ENCODE results near the gene AKIP1.
"Not testable (repeated sequence)": the region's sequence is repeated elsewhere in the genome, so short reads cannot be mapped to it uniquely, and the experiment has no call there.

The AKIP1 gene

GRCh38 chr11:8911029-8911823 is at the start of gene AKIP1:
TSS of gene AKIP1 (plus strand) at chr11:8911189. CDS start at chr11:8911450, 261 bp downstream.
- H3K4me1 Mint-ChIP-seq (ENCODE audit: low read depth), result peaks cover 52% of the 10 kb centered on the region
- H3K27ac Mint-ChIP-seq, result peak within 1 kb of the TSS; percentile 87
- H3K4me3 Mint-ChIP-seq, result peak within 1 kb of the TSS; percentile 88
- H3K9me3 Mint-ChIP-seq, result no peaks in the 10 kb centered on the region
- peaks cover 17% of the 10 kb centered on the region for H3K36me3 Mint-ChIP-seq (ENCODE audit: low read depth)
- no peaks in the 10 kb centered on the region for H3K27me3 Mint-ChIP-seq

- H3K36me3 Mint-ChIP-seq (ENCODE audit: low read depth), result no peaks in the 10 kb centered on the region
- no peak overlapping the region for H3K27ac Mint-ChIP-seq
- no peaks in the 10 kb centered on the region for H3K9me3 Mint-ChIP-seq
- no peaks in the 10 kb centered on the region for H3K4me1 Mint-ChIP-seq (ENCODE audit: low read depth)
- H3K4me3 Mint-ChIP-seq, result no peak overlapping the region
- H3K27me3 Mint-ChIP-seq, result peaks cover 47% of the 10 kb centered on the region
These were observed 47.2 kb upstream of the AKIP1 start for GRCh38 chr11:8863838-8864237.

DNA sequence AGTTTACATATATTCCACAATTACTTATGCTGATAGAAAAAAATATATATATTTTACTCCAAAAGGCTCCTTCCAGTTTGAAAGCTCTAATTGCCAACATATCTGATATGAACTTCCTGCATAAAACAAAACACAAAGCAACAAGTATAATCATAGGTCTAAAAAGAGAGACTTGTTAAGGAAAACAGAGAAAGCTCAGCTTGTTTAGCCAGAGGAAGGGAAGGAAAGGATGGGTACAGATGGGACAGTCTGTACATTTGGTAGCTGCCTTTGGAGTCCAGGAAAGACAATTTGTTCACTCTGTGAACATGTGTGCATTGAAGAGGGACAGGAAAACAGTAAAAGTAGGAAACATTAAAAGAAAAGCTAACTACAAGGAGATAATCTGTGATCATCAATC is 45.7 kb upstream of the AKIP1 start:
- H3K36me3 Mint-ChIP-seq (ENCODE audit: low read depth), result no peaks in the 10 kb centered on the region
- H3K27me3 Mint-ChIP-seq, result peaks cover 46% of the 10 kb centered on the region
- H3K9me3 Mint-ChIP-seq, result no peaks in the 10 kb centered on the region
- no peak overlapping the region for H3K27ac Mint-ChIP-seq
- H3K4me1 Mint-ChIP-seq (ENCODE audit: low read depth), result peaks cover 4% of the 10 kb centered on the region
- no peak overlapping the region for H3K4me3 Mint-ChIP-seq

- no peaks in the 10 kb centered on the region for H3K9me3 Mint-ChIP-seq
- H3K27me3 Mint-ChIP-seq, result peaks cover 51% of the 10 kb centered on the region
- H3K27ac Mint-ChIP-seq, result no peak overlapping the region
- peaks cover 6% of the 10 kb centered on the region for H3K4me1 Mint-ChIP-seq (ENCODE audit: low read depth)
- no peak overlapping the region for H3K4me3 Mint-ChIP-seq
- H3K36me3 Mint-ChIP-seq (ENCODE audit: low read depth), result no peaks in the 10 kb centered on the region
These were observed 44.0 kb upstream of the AKIP1 start for GRCh38 chr11:8867035-8867434.

DNA sequence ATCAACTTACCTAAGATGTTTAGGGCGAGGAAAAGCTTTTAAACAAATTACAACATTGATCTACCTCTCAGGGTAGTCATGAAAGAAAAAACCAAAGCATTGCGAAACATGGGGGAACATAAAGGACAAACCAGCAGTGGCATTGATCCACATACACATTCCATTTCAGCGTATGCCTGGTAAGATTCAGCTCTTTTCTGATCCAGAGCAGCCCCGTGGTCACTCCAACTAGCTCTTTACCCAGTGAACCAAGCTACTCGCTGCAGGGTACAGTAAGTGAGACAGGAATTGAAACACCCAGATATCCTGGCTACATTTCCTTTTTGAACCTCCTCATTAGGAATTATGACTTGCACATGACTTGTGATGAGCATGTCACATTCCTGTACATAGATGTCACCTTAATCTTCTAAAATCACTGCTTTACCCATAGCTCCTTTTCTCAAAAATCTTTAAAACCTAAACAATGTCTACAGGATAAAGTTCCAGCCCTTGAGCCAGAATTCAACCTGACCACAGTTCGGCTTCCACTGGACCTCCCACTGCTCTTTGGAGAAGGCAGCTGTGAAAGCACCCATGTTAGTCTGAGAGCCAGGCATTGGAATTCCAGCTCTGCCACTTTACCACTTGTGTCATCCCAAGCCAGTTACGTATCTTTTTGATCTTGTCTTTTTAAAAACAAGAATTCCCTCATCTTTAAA is 42.9 kb upstream of the AKIP1 start:
- Mint-ChIP-seq H3K27me3 (peaks cover 59% of the 10 kb centered on the region), H3K4me1 (ENCODE audit: low read depth) (peaks cover 6% of the 10 kb centered on the region), H3K9me3 (no peaks in the 10 kb centered on the region), H3K36me3 (ENCODE audit: low read depth) (no peaks in the 10 kb centered on the region), H3K27ac (no peak overlapping the region), H3K4me3 (no peak overlapping the region)

DNA sequence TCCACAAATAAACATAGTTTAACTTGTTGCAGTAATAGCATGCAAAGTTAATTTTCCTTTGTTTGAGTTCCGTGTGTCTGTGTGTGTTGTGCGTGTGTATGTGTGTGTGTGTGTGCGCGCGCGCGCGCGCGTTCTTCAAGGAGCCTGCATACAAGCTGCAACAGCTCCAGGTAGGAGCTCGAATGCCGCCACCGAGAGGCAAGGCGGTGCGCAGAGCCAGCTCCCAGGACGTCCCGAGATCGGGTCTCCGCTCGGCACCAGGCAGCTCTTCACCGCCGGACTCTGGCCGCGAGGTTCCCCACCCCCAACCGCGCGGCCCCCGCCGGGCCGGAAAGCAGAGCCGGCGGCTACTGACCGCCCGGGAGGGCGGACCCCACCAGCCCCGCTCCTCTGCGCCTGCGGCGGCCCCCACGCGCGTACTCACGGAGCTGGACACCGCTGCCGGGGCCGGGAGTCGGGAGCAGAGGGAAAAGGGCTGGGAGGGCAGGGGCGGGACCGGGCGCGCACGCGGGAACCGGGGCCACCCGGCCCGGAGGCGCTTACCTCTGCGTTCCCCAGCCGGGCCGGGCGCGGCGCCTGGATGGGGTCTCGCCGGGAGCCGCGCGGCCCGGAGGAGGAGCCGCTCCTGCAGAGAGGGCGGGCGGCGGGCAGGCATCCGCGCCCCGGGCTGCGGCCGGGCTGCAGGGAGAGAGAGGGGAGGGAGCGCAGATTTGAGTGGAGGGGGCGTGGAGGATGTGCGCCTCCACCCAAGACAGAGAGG is 40.4 kb upstream of the AKIP1 start:
- Mint-ChIP-seq H3K36me3 (ENCODE audit: low read depth) (no peaks in the 10 kb centered on the region), H3K27me3 (peaks cover 60% of the 10 kb centered on the region), H3K27ac (no peak overlapping the region), H3K9me3 (no peaks in the 10 kb centered on the region), H3K4me3 (peak overlapping the region; percentile 69), H3K4me1 (ENCODE audit: low read depth) (peaks cover 16% of the 10 kb centered on the region)

- Mint-ChIP-seq H3K36me3 (ENCODE audit: low read depth) (no peaks in the 10 kb centered on the region), H3K9me3 (no peaks in the 10 kb centered on the region), H3K4me1 (ENCODE audit: low read depth) (peaks cover 16% of the 10 kb centered on the region), H3K27me3 (peaks cover 57% of the 10 kb centered on the region), H3K27ac (no peak overlapping the region), H3K4me3 (peak overlapping the region; percentile 47)
These were observed 39.7 kb upstream of the AKIP1 start for GRCh38 chr11:8871171-8871775.

DNA sequence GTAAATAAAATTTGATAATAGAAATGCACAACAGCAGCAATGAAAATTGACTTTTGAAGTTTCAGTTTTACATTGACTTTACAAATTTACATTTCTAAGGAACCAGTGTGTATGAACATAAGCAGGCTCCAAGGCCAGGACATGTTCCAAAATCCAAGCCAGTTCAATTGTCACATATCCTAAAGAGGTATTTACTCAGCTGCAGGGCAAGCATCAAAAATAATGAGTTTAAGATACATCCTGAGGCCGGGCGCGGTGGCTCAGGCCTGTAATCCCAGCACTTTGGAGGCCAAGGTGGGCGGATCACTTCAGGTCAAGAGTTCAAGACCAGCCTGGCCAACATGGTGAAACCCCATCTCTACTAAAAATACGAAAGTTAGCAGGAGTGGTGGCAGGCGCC is 39.0 kb upstream of the AKIP1 start:
- no peaks in the 10 kb centered on the region for H3K36me3 Mint-ChIP-seq (ENCODE audit: low read depth)
- H3K9me3 Mint-ChIP-seq, result no peaks in the 10 kb centered on the region
- H3K27me3 Mint-ChIP-seq, result peaks cover 51% of the 10 kb centered on the region
- H3K4me1 Mint-ChIP-seq (ENCODE audit: low read depth), result peaks cover 16% of the 10 kb centered on the region
- peak overlapping the region; percentile 4 for H3K4me3 Mint-ChIP-seq
- no peak overlapping the region for H3K27ac Mint-ChIP-seq

DNA sequence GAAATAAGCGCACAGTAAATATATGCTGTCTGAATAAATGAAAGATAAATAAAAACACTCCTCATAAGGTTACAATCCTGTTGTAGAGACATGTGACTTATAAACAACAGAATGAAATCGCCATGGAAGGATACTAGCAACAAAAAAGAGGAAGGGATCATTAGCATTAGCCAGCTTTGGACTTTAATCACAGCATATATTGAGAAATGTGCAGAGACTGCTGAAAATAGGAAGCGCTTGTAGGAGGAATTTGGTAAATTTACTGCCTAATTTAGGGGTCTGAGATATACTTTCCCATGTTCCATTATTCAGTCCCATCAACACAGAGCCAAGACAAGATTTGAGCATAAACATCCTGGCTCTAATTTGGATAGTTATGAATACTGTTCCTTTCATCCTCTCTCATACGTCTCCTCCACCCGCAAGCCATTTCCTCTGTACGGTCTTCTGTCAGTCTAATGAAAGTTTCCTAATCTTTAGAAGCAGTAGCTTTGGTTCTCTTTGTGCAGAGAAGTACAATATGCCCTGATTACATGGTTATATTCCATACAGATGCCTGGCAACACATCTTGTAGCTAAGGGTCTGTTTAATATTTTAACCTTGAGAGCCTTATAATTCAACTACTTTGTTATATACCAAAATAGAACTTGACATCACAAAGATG is 37.1 kb upstream of the AKIP1 start:
- H3K27me3 Mint-ChIP-seq, result peaks cover 38% of the 10 kb centered on the region
- no peak overlapping the region for H3K4me3 Mint-ChIP-seq
- H3K36me3 Mint-ChIP-seq (ENCODE audit: low read depth), result no peaks in the 10 kb centered on the region
- H3K4me1 Mint-ChIP-seq (ENCODE audit: low read depth), result peaks cover 16% of the 10 kb centered on the region
- H3K27ac Mint-ChIP-seq, result no peak overlapping the region
- H3K9me3 Mint-ChIP-seq, result no peaks in the 10 kb centered on the region

DNA sequence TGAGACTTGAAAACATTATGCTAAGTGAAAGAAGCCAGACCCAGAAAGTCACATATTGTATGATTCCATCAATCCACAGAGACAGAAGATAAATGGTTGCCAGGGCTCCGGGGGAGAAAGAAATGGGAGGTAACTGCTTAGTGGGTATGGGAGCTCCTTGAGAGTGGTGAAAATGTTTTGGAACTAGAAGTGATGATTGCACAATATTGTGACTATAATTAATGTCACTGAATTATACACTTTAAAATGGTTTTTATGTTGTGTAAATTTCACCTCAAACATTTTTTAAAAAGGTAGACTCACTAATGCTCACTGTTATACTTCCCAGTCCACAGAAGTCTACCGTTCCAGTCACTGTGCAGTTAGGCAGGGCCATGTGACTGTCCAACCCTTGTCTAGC is 32.2 kb upstream of the AKIP1 start:
- peaks cover 22% of the 10 kb centered on the region for H3K27me3 Mint-ChIP-seq
- H3K4me1 Mint-ChIP-seq (ENCODE audit: low read depth), result peaks cover 7% of the 10 kb centered on the region
- H3K36me3 Mint-ChIP-seq (ENCODE audit: low read depth), result no peaks in the 10 kb centered on the region
- H3K9me3 Mint-ChIP-seq, result no peaks in the 10 kb centered on the region
- H3K4me3 Mint-ChIP-seq, result no peak overlapping the region
- no peak overlapping the region for H3K27ac Mint-ChIP-seq

GRCh38 chr11:8881585-8881984 is 29.4 kb upstream of the AKIP1 start:
- H3K4me3 Mint-ChIP-seq; H3K27ac Mint-ChIP-seq; H3K9me3 Mint-ChIP-seq; H3K36me3 Mint-ChIP-seq (ENCODE audit: low read depth); H3K4me1 Mint-ChIP-seq (ENCODE audit: low read depth): not testable (repeated sequence)
- peaks cover 21% of the 10 kb centered on the region for H3K27me3 Mint-ChIP-seq

DNA sequence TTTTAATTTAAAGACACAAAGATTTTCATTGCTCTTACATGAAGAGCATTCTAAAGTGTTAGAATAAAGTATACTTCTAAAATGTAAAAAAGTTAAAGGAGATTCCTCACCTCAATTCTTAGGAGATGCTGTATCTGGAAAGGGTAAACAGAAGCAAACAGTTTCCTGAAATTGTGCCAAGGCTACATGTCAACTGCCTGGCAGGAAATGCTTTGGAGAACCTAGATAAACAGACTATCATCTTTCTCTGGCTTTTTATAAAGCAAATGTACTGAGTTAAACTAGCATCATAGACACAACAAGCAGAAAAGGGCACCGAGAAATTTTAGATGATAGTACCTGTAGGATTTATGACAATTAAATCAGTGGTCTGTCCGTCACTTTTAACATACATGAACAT is 24.7 kb upstream of the AKIP1 start:
- Mint-ChIP-seq H3K4me3 (no peak overlapping the region), H3K9me3 (peaks cover 8% of the 10 kb centered on the region), H3K27me3 (peaks cover 33% of the 10 kb centered on the region), H3K4me1 (ENCODE audit: low read depth) (no peaks in the 10 kb centered on the region), H3K36me3 (ENCODE audit: low read depth) (no peaks in the 10 kb centered on the region), H3K27ac (no peak overlapping the region)

- H3K27me3 Mint-ChIP-seq, result peaks cover 28% of the 10 kb centered on the region
- H3K9me3 Mint-ChIP-seq; H3K36me3 Mint-ChIP-seq (ENCODE audit: low read depth); H3K4me1 Mint-ChIP-seq (ENCODE audit: low read depth); H3K27ac Mint-ChIP-seq; H3K4me3 Mint-ChIP-seq: not testable (repeated sequence)
These were observed 19.8 kb upstream of the AKIP1 start for GRCh38 chr11:8891185-8891584.

GRCh38 chr11:8899119-8899753 is 11.8 kb upstream of the AKIP1 start:
- Mint-ChIP-seq H3K9me3 (peaks cover 11% of the 10 kb centered on the region), H3K27me3 (peaks cover 3% of the 10 kb centered on the region), H3K27ac (no peak overlapping the region), H3K36me3 (ENCODE audit: low read depth) (peaks cover 4% of the 10 kb centered on the region), H3K4me1 (ENCODE audit: low read depth) (no peaks in the 10 kb centered on the region), H3K4me3 (no peak overlapping the region)

Data from stimulated activated naive CD8-positive, alpha-beta T cell treated with anti-CD3 and anti-CD28 coated beads, Interleukin-15, Interleukin-2, amounts not matched to agents 100 ng/mL and 50 ng/mL, for 24 hours (primary cell).